GM21717 (cell line): ENCODE data around the gene CCDC141.

ENCODE experiments used
- ATAC-seq: cut with Tn5 transposase; IDR thresholded peaks from one replicate; pipeline ENCODE4 v1.9.1; 2021; ENCODE audit warnings: mild to moderate bottlenecking, moderate library complexity; ENCODE audit not compliant: unreplicated experiment

The CCDC141 gene

DNA sequence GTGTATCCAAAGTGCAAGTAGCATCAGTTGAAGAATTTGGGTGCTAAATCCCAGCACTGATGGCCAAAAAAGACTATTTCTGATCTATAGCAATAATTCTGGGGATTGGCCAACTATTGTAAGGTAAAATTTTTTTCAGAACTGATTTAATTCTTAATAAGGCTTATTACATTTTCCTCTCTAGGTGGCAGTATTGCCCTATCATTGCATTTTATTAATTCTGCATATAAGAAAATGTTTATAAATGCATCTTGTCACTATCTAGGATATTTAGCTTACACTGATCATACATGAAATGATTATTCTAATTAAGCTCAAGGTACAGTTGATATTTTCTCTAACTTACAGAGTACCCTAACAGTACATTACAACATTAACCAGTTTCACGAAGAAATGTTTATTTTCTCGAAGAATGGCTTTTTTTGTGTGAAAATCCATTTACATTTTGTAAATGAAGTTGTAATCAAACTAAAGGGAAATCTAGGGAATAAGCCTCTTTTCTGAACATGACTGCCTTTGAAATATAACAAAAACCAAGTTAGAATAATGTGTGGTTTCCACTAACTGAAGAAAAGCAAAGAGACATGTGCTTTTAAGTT lies 253.8 kb downstream of the CCDC141 start:
- ATAC-seq, result no peak

DNA sequence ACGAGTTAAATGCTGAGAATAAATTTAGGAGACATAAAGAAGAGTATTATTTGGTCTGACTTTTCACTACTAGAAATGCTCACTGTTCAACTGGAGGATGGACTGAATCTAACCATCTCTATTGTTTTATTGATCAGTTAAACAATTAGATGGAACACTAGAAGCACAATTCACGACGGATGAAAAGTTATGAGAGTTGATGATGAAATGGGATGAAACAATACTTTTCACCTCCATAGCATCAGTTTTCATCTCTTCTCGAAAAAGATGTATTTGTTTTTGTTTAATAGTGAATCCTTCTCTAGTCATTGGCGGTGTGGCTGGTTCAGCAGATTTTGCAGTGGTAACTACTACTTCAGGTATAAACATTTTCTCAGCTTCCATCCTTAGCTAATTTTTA lies 262.0 kb downstream of the CCDC141 start:
- ATAC-seq, result no peak

GRCh38 chr2:178787155-178787554 lies 262.8 kb downstream of the CCDC141 start:
- ATAC-seq, result no peak

DNA sequence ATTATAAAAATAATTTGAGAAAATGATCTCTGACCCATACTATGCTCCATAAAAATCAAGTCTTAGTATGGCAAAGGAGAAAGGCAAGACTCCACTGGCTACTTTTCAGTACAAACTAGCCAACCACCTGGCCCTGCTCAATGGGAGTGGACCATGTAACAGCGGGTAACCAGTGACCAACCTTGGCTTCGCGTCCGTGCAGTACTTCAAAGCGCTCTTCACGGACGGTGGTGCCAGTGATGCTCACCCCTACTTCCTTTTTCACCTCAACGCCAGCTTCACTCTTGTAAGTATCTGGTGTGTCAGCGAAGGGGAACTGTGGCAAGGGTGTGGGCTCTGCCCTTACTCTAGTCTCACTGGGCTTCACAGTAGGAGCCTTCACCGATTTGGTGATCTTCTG lies 266.0 kb downstream of the CCDC141 start:
- ATAC-seq, result no peak

DNA sequence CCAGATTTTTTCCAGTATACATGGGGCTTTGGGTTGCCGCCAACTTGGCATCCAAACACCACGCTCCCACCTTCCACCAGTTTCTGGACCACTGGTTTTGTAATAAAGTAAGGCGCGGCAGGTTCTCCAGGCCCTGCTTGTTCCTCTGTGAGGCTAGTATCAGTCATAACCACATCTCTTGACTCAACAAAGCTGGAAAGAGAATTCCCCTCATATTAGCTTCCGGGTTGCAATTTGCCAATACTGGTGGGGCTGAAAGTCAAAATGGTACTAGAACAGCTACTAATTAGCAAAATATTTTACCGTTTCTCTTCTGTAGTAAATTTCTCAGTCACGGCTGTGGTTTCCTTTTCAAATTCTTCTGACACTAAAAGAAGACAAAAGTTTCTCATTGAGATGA lies 267.7 kb downstream of the CCDC141 start:
- ATAC-seq, result no peak
